Stimulated activated naive CD8-positive, alpha-beta T cell treated with anti-CD3 and anti-CD28 coated beads, Interleukin-15, Interleukin-2, amounts not matched to agents 100 U/mL and 50 U/mL, for 24 hours (primary cell): Measurements from ENCODE around the gene PPP2R2D.
A peak's percentile ranks its signal among the peaks of the same experiment; 100 is the strongest.

ENCODE experiments used
- ATAC-seq: fragments of 150-1000 bp; cut with Tn5 transposase; one replicate; pipeline ENCODE4 v1.10.0; 2021
- DNase-seq: peaks from one replicate; pipeline ENCODE4 v3.0.0; 2021

Gene PPP2R2D

DNA sequence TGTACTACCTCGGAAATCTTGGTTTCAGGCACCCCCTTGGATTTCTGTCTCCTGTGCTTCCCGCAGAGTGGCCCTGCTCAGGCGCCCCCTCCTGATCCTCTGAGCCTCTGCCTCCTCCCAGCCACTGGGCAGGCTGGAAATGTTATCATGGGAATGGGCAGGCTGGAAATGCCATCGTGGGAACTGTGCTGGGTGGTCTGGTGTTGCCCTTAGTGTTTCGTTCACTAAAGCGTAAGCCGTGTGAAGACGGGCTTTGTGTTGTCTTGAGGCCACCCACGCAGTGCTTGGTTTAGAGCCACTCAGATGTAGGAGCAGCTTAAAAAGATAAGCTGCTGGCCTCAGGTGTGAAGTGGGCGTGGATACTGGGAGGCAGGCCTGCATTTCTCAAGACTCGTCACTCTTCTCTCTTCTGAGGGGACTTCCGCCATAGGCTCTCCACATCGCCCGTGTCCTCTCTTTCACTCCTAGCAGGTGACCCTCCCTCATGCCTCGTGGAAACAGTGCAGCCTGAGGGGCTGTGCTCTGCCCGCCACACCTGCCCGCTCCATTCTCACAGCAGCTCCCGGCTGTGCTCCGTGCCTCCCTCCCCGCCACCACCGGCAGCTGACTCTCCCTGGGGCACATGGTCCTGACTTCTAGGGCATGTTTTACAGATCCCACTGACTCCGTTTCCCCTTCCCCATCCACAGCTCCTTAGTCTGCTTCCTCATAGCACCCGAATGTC lies 28.5 kb downstream of the PPP2R2D start:
- ATAC-seq (no peak), DNase-seq (no peak)

DNA sequence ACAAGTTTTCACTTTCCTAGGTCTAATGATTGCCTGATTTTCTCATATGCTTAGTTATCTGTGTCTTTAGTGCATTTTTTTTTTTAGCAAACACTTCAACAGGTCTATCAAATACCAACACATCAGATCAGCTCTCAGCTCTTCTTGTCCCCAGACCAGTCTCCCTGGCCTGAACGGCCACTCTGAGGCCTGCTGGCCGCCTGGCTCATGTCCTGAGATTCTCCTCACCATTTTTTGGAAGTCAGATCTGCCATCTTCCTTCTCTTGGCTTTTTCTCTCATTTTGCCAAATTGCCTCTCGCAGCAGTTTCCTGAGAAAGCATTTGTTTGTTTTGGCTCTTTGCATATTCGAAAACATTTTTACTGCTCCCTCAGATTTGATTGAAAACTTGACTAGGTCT lies 29.3 kb downstream of the PPP2R2D start:
- DNase-seq, result no peak
- no peak for ATAC-seq

DNA sequence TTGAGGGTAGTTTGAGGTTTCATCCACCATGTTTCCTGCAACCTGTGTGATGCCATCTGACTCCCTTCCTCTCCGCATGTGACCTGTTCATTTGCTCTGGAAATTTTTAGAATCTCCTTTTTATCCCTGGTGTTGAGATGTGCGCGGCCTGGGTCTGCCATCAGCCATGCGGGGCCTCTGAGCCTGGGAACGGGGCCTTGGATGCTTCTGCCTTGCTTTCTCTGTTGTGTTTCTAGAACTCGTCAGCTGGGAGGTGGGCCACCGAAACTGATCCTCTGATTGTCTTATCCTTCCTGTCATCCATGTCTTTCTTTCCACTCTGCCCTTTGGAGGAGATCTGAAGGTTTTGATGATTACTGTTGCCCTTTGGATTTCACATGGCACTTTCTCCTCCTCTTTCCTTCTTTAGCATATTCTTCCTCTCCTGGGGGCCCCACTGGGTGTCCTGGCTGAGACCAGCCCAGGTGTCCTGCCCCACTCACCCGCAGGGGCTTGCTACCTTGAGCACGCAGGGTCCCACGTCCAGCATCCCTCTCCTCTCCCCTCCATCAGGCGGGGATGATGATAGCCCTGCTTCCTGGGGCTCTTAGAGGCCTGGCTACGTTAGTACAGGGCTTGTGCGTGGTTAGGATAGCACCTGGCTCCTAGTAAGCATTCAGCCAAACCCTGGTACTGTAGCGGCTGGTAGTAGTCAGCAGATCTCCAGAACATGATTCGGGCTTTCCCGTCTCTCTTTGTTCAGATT lies 29.9 kb downstream of the PPP2R2D start:
- ATAC-seq (no peak), DNase-seq (no peak)

DNA sequence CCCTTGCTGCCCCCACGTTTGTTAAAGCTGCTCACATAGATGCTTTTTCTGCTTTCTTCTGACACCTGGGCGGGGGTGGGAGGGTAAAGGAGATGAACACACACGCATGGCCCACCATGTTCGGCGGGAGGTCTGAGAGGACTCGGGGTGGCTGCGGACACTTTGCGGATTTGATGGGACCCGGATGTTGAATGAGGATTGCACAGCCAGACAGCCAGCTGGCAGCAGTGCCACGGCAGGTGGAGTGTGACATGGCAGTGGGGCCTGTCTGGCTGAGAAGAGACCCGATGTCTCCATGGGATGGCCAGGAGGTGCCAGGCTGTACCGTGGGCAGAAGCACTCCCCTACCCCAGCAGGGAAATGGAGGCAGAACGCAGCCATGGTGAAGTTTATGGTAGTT lies 31.2 kb downstream of the PPP2R2D start:
- no peak for ATAC-seq
- no peak for DNase-seq

DNA sequence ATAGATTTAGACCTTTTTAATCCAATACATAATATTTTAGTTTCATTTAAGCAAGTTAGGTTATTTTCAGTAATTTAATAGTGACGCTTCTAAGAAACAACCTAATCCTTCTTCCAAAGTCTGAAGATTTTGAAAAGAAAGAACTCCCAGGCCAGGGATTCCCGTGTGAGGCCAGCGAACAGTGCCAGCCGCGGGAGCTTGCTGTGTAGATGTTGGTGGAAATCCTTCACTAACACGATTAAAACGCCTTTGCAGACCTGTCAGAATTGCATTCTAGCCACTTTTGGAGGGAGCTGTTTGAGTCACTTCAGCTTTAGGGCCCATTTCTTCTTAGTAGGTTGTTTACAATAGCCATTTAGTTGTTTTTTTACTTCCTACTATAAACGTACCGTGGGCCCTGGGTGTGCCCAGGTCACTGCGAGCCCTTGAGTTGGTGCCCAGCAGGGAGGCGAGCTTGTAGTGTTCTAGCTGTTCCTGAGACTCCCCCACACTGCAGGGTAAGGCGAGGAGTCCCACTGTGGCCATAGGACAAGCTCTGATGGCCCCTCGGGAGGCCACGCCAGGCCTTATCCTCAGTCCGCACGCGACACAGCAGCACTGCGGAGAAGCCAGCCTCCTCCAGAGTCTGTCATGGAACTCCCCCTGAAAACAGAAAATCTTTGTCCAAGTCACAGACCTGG lies 32.3 kb downstream of the PPP2R2D start:
- ATAC-seq, result no peak
- no peak for DNase-seq

DNA sequence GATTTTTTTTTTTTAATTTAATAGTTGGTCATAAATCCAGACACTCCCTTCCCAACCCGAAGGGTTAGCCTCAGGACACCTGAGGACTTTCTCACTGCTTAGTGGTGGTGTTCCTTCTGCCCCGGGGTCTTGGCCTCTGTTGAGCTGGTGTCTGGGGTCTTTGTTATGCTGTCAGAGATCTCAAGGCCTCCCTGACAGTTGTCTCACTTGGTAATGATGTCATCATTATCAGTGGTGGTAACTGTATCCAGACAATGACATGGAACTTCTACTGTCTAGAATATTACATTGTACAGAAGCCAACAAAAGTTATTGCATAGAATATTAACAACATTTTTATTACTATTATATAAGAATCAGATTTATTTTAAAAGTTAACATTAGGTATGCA lies 32.9 kb downstream of the PPP2R2D start:
- ATAC-seq, result no peak

DNA sequence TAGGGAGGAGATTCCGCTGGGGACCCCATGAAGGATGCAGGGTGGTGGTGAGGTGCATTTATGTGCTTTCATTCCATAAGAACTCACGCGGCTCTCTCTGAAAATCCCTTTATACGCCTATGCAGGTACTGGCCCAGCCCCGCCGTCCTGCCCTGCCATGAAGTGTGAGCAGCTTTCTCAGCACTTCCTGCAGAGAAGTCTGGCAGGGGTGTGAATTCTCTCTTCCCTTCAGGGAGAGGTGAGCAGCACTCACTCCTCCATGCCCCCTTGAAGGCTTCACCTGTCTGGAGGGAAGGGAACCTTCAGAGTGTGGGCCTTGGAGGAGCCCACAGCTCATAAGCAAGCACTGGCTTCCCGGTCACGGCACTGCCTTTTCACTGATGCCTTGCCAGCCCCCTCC lies 34.0 kb downstream of the PPP2R2D start:
- ATAC-seq (no peak), DNase-seq (no peak)

More for the DNA sequence above, 32.9 kb downstream of the PPP2R2D start:
- DNase-seq, result no peak

DNA sequence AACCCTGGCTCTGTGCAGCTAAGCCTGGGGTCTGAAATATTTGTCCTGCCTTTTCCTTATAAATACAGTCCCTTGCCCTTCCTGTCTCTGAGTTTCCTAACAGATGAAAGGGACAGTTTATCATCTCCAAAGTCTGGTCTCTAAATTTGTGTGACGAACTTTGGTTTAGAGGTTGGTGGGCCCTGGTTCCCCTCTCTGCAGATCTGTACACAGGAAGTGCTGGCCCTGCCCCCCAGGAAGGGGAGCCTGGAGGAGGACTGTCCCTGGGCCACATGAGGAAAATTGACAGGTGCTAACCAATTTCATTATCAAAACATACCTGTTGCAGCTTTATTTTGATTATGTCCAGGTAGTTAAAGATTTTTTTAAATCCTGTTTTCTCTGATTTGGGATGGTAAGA lies 34.5 kb downstream of the PPP2R2D start:
- DNase-seq (no peak), ATAC-seq (no peak)

DNA sequence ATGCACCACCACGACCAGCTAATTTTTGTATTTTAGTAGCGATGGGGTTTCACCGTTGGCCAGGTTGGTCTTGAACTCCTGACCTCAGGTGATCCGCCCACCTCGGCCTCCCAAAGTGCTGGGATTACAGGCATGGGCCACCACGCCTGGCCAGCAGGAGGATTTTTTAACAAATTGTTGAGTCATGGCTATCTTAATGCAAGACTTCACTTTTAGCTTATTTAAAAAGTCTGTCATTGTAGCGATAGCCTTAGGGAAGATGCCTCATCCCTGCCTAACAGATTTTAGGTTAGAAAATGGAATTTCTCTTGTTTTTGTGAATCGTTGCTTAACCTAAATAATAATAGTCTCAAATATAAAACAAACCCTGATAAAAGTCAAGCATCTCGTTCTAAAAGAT lies 35.5 kb downstream of the PPP2R2D start:
- ATAC-seq (no peak), DNase-seq (no peak)

DNA sequence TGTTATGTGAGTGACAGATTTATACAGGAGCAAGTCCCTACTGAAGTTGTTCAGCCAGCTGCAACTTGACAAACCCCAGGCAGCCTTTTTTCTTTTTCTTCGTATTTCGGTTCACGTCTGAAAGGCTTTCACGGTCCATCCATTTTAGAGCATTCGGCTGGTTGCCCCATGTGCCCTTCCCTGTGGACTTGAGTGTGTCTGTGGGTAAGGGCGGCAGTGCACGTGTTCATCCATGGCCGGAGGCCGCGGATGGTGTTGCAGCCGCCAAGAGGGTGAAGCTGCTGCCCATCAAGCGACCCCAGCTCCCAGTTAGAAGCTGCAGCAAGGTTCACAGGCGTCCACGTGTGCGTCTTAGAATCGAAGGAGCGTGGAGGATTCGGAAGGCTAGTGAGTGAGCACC lies 35.9 kb downstream of the PPP2R2D start:
- no peak for DNase-seq
- ATAC-seq, result no peak

DNA sequence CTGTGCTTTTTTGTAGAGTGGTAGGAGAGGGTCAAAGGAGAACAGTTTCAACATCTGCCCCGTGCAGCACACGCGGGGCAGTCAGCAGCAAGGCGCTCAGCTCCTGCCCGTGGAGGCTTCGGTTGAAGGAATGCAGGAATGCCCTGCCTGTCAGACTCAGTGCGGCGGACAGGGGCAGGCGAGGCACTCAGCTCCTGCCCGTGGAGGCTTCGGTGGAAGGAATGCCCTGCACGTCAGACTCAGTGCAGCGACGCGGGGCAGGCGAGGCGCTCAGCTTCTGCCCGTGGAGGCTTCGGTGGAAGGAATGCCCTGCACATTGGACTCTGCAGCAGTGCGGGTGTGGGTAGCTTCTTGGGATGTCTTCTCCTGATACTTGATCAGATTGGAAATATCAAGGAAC lies 37.0 kb downstream of the PPP2R2D start:
- DNase-seq (no peak), ATAC-seq (no peak)

DNA sequence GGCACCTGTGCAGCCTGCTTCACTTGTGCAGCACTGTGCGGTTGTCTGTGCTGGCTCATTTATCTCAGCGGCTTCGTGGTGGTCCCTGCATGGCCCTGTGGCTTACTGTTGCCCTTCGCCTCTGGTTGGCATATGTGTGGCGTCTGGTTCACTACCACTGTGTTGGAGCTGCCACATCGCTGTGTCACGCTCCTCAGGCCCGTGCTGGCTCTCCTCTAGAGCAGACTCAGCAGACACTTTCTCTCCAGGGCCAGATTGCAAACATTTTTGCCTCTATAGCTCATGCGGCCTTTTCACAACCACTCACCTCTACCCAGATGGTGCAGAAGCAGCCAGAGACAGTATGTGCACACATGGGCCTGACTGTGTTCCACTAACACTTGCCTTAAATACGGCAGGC lies 37.9 kb downstream of the PPP2R2D start:
- no peak for ATAC-seq

DNA sequence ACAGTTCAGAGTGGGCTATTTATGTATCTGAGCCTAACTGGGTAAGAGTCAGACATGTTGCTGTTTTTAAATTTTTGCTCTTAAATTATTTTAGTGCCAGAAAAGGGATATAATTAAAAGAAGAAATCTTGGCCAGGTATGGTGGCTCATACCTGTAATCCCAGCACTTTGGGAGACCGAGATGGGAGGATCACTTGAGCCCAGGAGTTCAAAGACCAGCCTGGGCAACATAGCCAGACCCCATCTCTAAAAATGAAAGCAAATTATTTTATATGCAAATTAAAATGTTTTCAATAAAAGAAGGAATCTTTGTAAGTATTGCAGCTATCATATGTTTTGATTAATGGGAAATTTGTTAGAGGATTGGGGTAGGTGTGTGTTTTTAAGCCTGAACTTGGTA lies 41.6 kb downstream of the PPP2R2D start:
- ATAC-seq (no peak), DNase-seq (no peak)

More for the DNA sequence above, 37.9 kb downstream of the PPP2R2D start:
- DNase-seq, result no peak

DNA sequence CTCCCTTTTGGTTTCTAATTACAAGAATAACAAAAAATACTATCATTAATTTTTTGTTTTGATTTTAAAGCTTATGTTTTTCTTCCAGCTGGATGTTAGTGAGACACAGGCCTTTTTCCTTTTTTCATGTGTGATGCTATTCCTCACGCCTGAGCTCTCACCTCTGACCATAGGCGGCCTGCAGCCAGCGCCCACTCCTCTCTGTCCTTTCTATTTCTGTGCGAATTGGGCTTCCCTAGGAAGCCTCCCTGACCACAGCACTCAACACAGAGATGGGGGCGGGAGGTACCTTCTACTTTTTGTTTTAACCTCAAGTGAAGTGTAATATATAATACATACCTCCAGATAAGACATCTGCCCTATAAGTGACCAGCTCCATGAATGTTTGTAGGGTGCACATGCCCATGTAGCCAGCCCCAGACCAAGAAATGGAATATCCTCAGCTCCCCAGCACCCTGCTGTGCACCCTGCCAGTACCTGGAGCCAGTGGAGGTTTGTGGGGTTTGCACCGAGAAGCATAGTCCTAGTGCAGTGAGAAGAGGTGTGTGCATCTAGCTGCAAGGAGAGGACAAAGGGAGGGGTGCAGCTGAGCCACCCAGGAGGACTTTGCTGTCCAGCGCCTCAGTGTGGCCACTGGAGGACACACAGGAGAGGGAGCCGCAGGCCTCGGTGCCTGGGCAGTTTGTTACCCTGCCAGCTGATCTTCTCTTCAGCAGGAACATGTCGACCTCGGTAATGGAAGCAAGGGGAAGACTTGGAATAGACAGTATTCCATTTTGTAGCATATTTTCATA lies 42.4 kb downstream of the PPP2R2D start:
- ATAC-seq (peak; percentile 23), DNase-seq (no peak)

DNA sequence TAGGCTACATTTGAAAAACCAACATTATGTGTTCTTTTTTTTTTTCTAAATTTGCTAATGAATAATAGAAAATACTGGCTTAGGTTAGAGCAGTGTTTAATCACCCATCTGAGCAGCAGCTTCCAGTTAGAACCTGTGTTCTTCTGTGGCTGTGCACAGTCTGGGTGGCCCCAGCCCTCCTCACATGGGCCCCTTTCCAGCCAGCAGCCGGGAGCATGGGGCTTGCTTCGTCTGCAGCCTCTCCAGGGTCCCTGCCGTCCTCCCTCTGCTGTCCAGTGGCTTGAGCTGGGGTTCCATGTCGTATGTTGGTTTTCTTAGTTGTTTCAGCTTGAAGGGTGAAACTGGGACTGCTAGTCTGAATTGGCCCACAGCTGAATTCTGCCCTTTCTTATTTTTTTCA lies 43.6 kb downstream of the PPP2R2D start:
- DNase-seq, result no peak
- ATAC-seq, result no peak

DNA sequence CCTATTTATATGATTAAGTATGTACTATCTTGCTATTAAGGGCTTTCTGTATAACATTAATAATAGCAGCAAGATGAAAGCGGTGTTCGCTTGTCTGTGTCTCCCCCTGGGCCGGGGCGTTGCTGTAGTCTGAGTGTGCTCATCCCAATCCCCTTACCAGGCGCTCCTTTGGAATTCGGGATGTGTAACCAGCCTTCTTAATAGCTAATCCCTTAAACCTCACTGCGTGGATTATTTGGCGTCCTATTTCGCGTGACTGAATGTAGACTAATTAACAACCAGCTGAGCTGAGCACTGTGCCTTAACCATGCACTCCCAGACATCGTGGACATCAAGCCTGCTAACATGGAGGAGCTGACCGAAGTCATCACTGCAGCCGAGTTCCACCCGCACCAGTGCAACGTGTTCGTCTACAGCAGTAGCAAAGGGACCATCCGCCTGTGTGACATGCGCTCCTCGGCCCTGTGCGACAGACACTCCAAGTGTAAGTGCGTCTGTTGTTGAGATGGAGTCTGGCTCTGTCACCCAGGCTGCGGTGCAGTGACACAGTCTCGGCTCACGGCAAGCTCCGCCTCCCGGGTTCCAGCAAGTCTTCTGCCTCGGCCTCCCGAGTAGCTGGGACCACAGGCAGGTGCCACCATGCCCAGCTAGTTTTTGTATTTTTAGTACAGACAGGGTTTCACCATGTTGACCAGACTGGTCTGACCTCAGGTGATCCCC lies 44.3 kb downstream of the PPP2R2D start:
- ATAC-seq, result no peak
- no peak for DNase-seq

DNA sequence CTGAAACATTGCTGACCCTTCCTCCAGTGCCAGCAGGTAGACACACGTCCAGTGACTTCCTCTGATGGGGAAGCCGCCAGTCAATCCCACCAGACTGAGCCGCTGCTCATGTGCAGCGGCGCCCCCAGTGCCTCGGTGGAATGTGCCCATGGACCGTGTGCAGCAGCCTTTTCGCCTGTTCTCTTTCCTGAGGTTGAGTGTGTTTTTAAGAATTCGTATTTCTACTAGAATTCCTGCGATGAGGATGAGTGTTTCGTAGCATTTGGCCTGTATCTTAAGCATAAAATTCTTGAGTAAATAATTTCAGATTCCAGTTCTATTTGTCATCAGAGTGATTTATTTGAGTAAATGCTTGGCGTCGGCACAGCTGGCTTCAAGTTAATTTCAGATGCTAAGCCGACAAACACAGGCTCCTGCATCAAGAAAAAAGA lies 45.5 kb downstream of the PPP2R2D start:
- DNase-seq, result no peak
- ATAC-seq, result no peak

DNA sequence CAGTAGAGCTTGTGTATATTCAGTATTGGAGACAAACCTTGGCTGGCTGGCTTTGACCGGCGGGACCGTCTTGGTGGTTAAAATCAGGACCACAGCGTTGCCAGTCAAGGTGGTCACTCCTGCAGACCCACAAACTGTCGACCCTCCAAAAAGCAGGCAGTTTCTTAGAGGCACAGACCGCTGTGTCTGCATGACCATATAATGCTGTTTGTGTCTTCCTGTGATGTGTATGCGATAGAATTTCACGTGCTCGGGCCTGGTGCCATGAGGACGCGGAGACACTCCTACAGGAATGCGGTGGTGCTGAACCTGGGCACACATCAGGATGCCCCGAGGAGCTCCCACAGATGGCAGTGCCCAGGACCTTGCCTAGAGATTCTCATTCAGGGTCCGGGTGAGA lies 46.1 kb downstream of the PPP2R2D start:
- ATAC-seq (no peak), DNase-seq (no peak)

DNA sequence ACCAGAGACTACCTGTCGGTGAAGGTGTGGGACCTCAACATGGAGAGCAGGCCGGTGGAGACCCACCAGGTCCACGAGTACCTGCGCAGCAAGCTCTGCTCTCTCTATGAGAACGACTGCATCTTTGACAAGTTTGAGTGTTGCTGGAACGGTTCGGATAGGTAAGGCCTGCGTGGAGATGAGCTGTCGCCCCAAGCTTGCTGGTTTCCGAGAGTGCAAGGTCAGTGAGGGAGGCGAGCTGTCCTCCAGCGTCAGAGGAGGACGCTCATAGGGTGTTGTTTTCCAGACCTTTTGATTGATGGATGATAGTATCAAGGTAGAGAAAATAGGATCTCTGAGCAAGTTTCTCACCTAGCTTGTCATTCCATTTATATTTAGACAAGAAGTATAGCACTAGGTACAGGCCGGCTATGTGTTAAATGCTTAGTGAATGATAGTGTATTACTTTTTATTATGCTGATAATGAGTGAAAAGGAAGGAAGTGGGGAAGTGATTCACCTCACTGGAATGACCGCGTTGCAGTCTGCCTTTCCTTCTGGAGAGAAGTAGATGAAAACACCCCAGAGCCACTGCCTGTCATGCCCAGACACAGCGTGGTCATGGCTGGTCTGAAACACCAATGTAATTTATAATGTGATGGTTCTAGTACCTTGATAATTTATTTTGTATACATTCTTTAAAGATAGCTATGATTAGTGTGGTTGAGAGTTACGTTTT lies 47.0 kb downstream of the PPP2R2D start:
- ATAC-seq, result no peak
- no peak for DNase-seq

DNA sequence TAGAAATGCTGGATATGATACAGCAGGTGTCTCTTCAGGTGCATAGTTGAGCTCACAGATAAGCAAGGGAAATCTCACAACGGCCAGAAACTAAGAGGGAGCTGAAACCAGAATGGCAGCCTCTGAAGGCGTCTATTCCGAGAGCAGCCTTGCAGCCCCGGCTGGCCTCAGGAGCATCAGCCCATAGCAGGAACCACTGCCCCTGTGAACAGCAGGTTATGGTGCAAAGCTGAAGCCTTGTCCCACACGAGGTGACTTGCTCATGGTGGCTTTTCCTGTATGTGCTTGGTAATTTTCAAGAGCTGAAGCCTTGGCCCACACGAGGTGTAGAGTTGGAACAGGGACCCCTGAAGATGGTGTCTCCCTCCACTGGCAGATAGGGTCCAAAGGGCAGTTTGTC lies 47.7 kb downstream of the PPP2R2D start:
- ATAC-seq, result no peak
- no peak for DNase-seq
